ENCODE measurements around the gene GAGE12D.
"Not testable (repeated sequence)": the region's sequence is repeated elsewhere in the genome, so short reads cannot be mapped to it uniquely, and the experiment has no call there.

The GAGE12D gene

GRCh38 chrX:49541433-49541832 is at the start of gene GAGE12D:
Gene GAGE12D, plus strand, starts transcription at chrX:49541733. Its CDS starts 1,155 bp downstream, at chrX:49542888.
- not testable (repeated sequence) for DNase-seq (ENCODE audit: low read depth in 2 of 2)

GRCh38 chrX:49531877-49532276 is 9.7 kb upstream of the GAGE12D start, which contains the start of gene GAGE12C:
Gene GAGE12C, plus strand, starts transcription at chrX:49532177. Its CDS starts 1,155 bp downstream, at chrX:49533332.
- not testable (repeated sequence) for DNase-seq (ENCODE audit: low read depth in 2 of 2)

GRCh38 chrX:49550989-49551388 is 9.5 kb downstream of the GAGE12D start, which contains the start of gene GAGE12E:
Gene GAGE12E, plus strand, starts transcription at chrX:49551289. Its CDS starts 1,155 bp downstream, at chrX:49552444.
- not testable (repeated sequence) for DNase-seq (ENCODE audit: low read depth in 2 of 2)

- not testable (repeated sequence) for DNase-seq (ENCODE audit: low read depth in 2 of 2)
These were observed 19.0 kb downstream of the GAGE12D start, which contains the start of gene GAGE12F for GRCh38 chrX:49560542-49560941. Gene GAGE12F, plus strand, starts transcription at chrX:49560842. Its CDS starts 1,155 bp downstream, at chrX:49561997.

- not testable (repeated sequence) for DNase-seq (ENCODE audit: low read depth in 2 of 2)
These were observed 27.2 kb downstream of the GAGE12D start for GRCh38 chrX:49568728-49569127.

- not testable (repeated sequence) for DNase-seq (ENCODE audit: low read depth in 2 of 2)
These were observed 27.6 kb downstream of the GAGE12D start for GRCh38 chrX:49569152-49569551.

GRCh38 chrX:49570100-49570499 is 28.6 kb downstream of the GAGE12D start, which contains the start of gene GAGE12G:
Gene GAGE12G, plus strand, starts transcription at chrX:49570400. Its CDS starts 1,155 bp downstream, at chrX:49571555.
- DNase-seq (ENCODE audit: low read depth in 2 of 2), result not testable (repeated sequence)

- not testable (repeated sequence) for DNase-seq (ENCODE audit: low read depth in 2 of 2)
These were observed 38.1 kb downstream of the GAGE12D start, which contains the start of gene GAGE12H for GRCh38 chrX:49579649-49580048. Gene GAGE12H, plus strand, starts transcription at chrX:49579949. Its CDS starts 1,155 bp downstream, at chrX:49581104.

GRCh38 chrX:49589196-49589595 is 47.7 kb downstream of the GAGE12D start, which contains the start of gene GAGE2A:
Gene GAGE2A, plus strand, starts transcription at chrX:49589496. Its CDS starts 1,155 bp downstream, at chrX:49590651.
- not testable (repeated sequence) for DNase-seq (ENCODE audit: low read depth in 2 of 2)

GRCh38 chrX:49589769-49590478 is 48.4 kb downstream of the GAGE12D start:
- not testable (repeated sequence) for DNase-seq (ENCODE audit: low read depth in 2 of 2)

GRCh38 chrX:49590488-49590887 is 49.0 kb downstream of the GAGE12D start:
- DNase-seq (ENCODE audit: low read depth in 2 of 2), result not testable (repeated sequence)
